ENCODE data around the gene DLL3. TPM values are rescaled to one million over a fixed set of nuclear protein-coding genes. Genes with fewer than 3 reads are reported as not detected.

Gene DLL3
- total RNA-seq, 4 donors from 2014 or later: not detected

DNA sequence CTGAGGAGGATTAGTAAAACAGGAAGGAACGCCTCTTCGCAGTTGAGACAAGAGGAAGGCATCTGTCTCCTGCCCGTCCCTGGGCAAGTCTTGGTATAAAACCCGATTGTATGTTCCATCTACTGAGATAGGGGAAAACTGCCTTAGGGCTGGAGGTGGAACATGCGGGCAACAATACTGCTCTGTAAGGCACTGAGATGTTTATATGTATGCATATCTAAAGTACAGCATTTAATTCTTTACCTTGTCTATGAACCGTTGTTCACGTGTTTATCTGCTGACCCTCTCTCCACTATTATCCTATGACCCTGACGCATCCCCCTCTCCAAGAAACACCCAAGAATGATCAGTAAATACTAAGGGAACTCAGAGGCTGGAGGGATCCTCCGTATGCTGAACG lies 18.8 kb upstream of the DLL3 start:
- H3K4me1 ChIP-seq: peaks cover 7 to 17% (median 16%) of the 10 kb centered on the region in 4 donors
- no peaks in the 10 kb centered on the region for H3K27me3 ChIP-seq
- WGBS, 2 donors (ENCODE audit: low coverage in 1 of 2): 57 to 58% methylated on average over 2 to 10 of the region's 10 CpGs
- DNase-seq: no peak
- in situ Hi-C loops (cut with MboI; ENCODE audit: low pct_ligation_motif_present in 1 of 4, low pct_unique_long_range_greater_than_20kb in 1 of 4, low sequenced_read_pairs in 3 of 4): no loop called here
- H3K4me3 ChIP-seq: peak overlapping the region in 3 of 4 donors; percentile 78 to 97 (median 92)
- no peaks in the 10 kb centered on the region for H3K9me3 ChIP-seq
- H3K36me3 ChIP-seq: peaks cover 0 to 13% (median 0%) of the 10 kb centered on the region in 4 donors
- TF ChIP-seq POLR2AphosphoS5 (IDR thresholded peaks at IDR 0.05) (no peak), EP300 (IDR thresholded peaks at IDR 0.05; ENCODE audit: low read depth) (no peak), POLR2A (IDR thresholded peaks at IDR 0.05) (no peak)
- TF ChIP-seq, protein P1, sequence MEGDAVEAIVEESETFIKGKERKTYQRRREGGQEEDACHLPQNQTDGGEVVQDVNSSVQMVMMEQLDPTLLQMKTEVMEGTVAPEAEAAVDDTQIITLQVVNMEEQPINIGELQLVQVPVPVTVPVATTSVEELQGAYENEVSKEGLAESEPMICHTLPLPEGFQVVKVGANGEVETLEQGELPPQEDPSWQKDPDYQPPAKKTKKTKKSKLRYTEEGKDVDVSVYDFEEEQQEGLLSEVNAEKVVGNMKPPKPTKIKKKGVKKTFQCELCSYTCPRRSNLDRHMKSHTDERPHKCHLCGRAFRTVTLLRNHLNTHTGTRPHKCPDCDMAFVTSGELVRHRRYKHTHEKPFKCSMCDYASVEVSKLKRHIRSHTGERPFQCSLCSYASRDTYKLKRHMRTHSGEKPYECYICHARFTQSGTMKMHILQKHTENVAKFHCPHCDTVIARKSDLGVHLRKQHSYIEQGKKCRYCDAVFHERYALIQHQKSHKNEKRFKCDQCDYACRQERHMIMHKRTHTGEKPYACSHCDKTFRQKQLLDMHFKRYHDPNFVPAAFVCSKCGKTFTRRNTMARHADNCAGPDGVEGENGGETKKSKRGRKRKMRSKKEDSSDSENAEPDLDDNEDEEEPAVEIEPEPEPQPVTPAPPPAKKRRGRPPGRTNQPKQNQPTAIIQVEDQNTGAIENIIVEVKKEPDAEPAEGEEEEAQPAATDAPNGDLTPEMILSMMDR (IDR thresholded peaks at IDR 0.05): no peak
- intact Hi-C loops (cut with DNase I; ENCODE audit: low total_unique reads): loop anchor here (10.0 kb wide), 1 partner anchor 55 kb away; the partner anchor contains the start of gene EID2B
- peak overlapping the region; percentile 80 to 89 (median 85) for H3K27ac ChIP-seq

DNA sequence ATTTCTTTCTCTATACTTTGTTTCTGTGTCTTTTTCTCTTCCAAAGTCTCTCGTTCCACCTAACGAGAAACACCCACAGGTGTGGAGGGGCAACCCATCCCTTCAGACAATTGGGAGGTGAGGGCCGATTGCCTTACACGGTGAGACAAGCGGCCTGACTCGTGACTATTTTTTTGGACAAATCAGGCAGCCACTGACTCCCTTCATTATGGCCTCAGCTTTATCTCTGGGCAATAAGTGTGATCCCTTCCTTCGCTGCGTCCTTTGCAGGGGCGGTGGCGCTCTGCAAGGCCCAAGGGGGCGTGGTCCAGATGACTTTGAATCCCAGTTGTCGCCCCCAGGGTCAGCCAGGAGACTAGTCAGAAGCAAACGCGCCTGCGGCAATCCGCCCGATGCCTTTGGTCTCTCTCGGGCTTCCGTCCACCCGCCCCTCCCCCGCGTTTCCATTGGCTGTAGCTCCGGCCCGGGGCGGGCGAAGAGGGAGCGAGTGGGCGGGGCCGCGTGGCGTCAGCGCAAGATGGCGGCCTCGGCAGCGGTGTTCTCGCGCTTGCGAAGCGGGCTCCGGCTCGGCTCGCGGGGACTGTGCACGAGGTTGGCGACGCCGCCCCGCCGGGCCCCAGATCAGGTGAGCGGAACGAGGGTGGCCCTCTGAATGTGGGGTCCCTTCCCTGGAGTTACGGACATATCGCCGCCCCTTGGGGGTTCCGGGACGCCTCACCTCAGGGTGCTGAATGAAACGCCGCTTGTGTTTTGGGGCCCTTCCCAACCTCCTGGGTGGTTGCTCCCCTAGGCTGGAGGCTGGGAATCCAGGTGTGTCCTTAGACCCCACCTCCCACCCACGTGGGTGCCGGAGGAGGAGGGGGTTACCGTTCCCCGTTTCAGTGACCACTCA lies 18.2 kb upstream of the DLL3 start, which contains the start of gene TIMM50:
Gene TIMM50 (plus strand): TSS at position 502 of the 892 bp plus-strand sequence. CDS start 16 bp downstream, at position 518.
- intact Hi-C loops (cut with DNase I; ENCODE audit: low total_unique reads) (no loop called here), in situ Hi-C loops (cut with MboI; ENCODE audit: low pct_ligation_motif_present in 1 of 4, low pct_unique_long_range_greater_than_20kb in 1 of 4, low sequenced_read_pairs in 3 of 4) (no loop called here)
- WGBS, 2 donors (ENCODE audit: low coverage in 1 of 2): 1 to 2% methylated on average over 6 to 36 of the region's 62 CpGs
- peaks cover 0 to 8% (median 0%) of the 10 kb centered on the region in 4 donors for H3K36me3 ChIP-seq
- peak; percentile 98 for DNase-seq
- H3K9me3 ChIP-seq: no peaks in the 10 kb centered on the region
- peaks cover 7 to 17% (median 16%) of the 10 kb centered on the region in 4 donors for H3K4me1 ChIP-seq
- TF ChIP-seq EP300 (IDR thresholded peaks at IDR 0.05; ENCODE audit: low read depth) (no peak), POLR2AphosphoS5 (IDR thresholded peaks at IDR 0.05) (peak; percentile 70 to 88 (median 79)), POLR2A (IDR thresholded peaks at IDR 0.05) (peak; percentile 55)
- TF ChIP-seq, protein P1 (IDR thresholded peaks at IDR 0.05): no peak
- H3K4me3 ChIP-seq: peak within 1 kb of the TSS; percentile 78 to 97 (median 88)
- H3K27ac ChIP-seq: peak within 1 kb of the TSS; percentile 80 to 89 (median 85)
- no peaks in the 10 kb centered on the region for H3K27me3 ChIP-seq

DNA sequence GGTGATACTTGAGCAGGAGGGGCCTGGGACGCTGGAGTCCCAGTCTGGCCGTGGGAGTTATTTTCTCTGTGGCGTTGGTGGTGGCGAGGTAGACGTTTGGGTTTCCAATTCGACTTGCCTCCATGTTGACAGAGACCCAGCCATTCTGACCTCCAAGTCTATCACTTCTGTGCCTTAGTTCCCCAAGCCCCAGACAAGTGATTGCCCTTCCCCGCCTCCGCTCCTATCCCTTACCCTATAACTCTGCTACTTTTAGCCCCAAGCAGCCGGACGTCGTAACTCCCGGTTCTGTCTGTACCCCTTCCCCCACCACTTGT lies 17.6 kb upstream of the DLL3 start:
- no peak for TF ChIP-seq EP300 (IDR thresholded peaks at IDR 0.05; ENCODE audit: low read depth)
- no peak for TF ChIP-seq POLR2AphosphoS5 (IDR thresholded peaks at IDR 0.05)
- 0 to 3% methylated on average over 5 to 12 of the region's 12 CpGs for WGBS, 2 donors (ENCODE audit: low coverage in 1 of 2)
- Histone ChIP-seq H3K9me3 (no peaks in the 10 kb centered on the region), H3K4me3 (peak overlapping the region; percentile 78 to 97 (median 88)), H3K4me1 (peaks cover 7 to 17% (median 16%) of the 10 kb centered on the region in 4 donors), H3K27me3 (no peaks in the 10 kb centered on the region), H3K36me3 (peaks cover 0 to 2% (median 0%) of the 10 kb centered on the region in 4 donors), H3K27ac (peak overlapping the region; percentile 80 to 89 (median 85))
- intact Hi-C loops (cut with DNase I; ENCODE audit: low total_unique reads): no loop called here
- in situ Hi-C loops (cut with MboI; ENCODE audit: low pct_ligation_motif_present in 1 of 4, low pct_unique_long_range_greater_than_20kb in 1 of 4, low sequenced_read_pairs in 3 of 4): no loop called here
- DNase-seq: no peak

DNA sequence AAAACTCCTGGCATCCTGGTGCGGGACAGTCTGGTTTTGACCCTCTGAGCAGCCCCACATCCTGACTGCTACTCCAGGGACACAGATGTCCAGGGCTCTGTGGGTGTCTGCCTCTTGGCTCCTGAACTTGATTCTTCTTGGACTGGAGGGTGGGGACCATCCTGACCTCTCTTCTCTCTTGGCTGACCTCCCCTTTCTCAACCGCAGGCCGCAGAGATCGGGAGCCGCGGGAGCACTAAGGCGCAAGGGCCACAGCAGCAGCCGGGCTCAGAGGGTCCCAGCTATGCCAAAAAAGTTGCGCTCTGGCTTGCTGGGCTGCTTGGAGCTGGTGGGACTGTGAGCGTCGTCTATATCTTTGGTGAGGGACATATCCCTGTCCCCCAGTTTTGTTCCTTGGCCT lies 17.1 kb upstream of the DLL3 start:
- intact Hi-C loops (cut with DNase I; ENCODE audit: low total_unique reads) (no loop called here), in situ Hi-C loops (cut with MboI; ENCODE audit: low pct_ligation_motif_present in 1 of 4, low pct_unique_long_range_greater_than_20kb in 1 of 4, low sequenced_read_pairs in 3 of 4) (no loop called here)
- TF ChIP-seq POLR2A (IDR thresholded peaks at IDR 0.05): no peak
- TF ChIP-seq, protein P1 (IDR thresholded peaks at IDR 0.05): no peak
- TF ChIP-seq POLR2AphosphoS5 (IDR thresholded peaks at IDR 0.05): no peak
- no peak for TF ChIP-seq EP300 (IDR thresholded peaks at IDR 0.05; ENCODE audit: low read depth)
- Histone ChIP-seq H3K4me3 (peak overlapping the region; percentile 78 to 97 (median 88)), H3K4me1 (peaks cover 7 to 17% (median 16%) of the 10 kb centered on the region in 4 donors), H3K36me3 (no peaks in the 10 kb centered on the region), H3K27me3 (no peaks in the 10 kb centered on the region), H3K9me3 (no peaks in the 10 kb centered on the region), H3K27ac (peak overlapping the region in 1 of 4 donors; percentile 86)
- no peak for DNase-seq
- 50 to 71% methylated on average over 1 to 11 of the region's 11 CpGs for WGBS, 2 donors (ENCODE audit: low coverage in 1 of 2)
